ENCODE measurements around the gene ELP5. TPM values are rescaled to one million over a fixed set of nuclear protein-coding genes. Genes with fewer than 3 reads are reported as not detected.
A peak's percentile ranks its signal among the peaks of the same experiment; 100 is the strongest.

The ELP5 gene
- total RNA-seq, 4 donors from 2014 or later = 13.3 to 52.7 (median 26.7) TPM

DNA sequence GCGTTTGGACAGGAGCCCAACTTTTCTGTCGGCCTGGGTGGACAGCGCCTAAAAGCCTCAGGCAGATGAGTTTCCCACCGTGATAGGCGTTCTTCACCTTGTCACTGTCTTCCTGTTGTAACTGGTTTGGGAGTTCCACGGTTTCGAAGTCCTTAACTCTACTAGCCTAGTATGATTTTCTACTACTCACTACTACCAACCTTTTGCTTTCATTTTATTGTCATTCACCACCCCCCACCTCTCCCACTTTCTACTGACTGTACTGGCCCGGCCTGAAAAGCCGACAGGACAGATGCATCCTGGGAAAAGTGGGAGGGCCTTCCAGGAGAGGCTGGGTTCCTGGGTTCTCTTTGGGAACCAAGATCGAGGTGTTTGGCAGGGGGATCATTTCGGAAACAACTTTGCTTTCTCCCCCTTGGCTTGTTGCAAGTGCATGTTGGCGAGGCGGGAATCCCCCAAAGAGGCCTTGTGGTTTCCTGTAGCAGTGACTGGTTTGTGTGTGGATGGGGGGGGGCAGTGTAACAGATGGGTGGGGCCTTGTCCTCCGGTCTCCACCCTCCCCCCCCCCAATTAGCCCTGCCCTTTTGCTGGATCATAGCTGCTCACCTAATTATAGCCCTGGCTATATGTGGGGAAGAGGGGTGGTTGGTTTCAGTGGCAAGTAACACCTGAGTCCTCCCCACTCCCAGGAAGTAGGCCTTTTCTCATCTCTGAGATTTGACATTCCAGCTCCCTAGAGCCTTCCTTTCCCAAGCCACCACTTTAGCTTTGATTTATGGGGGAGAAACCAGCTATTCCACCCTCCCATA, 56.8 kb downstream of the ELP5 start:
- Histone ChIP-seq H3K27me3 (no peaks in the 10 kb centered on the region), H3K9me3 (no peaks in the 10 kb centered on the region), H3K27ac (peak overlapping the region; percentile 93 to 99 (median 98)), H3K4me1 (peaks cover 43 to 44% of the 10 kb centered on the region in 2 donors), H3K4me3 (peak overlapping the region; percentile 79 to 98 (median 84)), H3K36me3 (peaks cover 4 to 43% of the 10 kb centered on the region in 2 donors)
- intact Hi-C loops (cut with DNase I; ENCODE audit: low total_unique reads) (loop anchor here (5.0 to 10.0 kb wide), 2 partner anchors 37 to 536 kb away; no protein-coding TSS in a partner anchor), in situ Hi-C loops (cut with MboI; ENCODE audit: low sequenced_read_pairs in 4 of 4) (loop anchor here in 1 of 4 donors (10.0 kb wide), 1 partner anchor 54 kb away; the partner anchor contains the start of genes CTDNEP1 and ELP5)
- ATAC-seq (peak; percentile 53 to 56), DNase-seq (peak; percentile 79 to 86)
- peak; percentile 60 to 61 for TF ChIP-seq POLR2A (IDR thresholded peaks at IDR 0.05)
- TF ChIP-seq, protein P1, sequence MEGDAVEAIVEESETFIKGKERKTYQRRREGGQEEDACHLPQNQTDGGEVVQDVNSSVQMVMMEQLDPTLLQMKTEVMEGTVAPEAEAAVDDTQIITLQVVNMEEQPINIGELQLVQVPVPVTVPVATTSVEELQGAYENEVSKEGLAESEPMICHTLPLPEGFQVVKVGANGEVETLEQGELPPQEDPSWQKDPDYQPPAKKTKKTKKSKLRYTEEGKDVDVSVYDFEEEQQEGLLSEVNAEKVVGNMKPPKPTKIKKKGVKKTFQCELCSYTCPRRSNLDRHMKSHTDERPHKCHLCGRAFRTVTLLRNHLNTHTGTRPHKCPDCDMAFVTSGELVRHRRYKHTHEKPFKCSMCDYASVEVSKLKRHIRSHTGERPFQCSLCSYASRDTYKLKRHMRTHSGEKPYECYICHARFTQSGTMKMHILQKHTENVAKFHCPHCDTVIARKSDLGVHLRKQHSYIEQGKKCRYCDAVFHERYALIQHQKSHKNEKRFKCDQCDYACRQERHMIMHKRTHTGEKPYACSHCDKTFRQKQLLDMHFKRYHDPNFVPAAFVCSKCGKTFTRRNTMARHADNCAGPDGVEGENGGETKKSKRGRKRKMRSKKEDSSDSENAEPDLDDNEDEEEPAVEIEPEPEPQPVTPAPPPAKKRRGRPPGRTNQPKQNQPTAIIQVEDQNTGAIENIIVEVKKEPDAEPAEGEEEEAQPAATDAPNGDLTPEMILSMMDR (IDR thresholded peaks at IDR 0.05 in 4 of 5, conservative IDR thresholded peaks at IDR 0.05 in 1 of 5) = no peak

MicroRNAs within 50 kb of the gene (microRNA counts, 767-probe panel; counts per million panel counts)
- microRNA hsa-miR-324-3p (356 to 448 counts per million in 2 donors), microRNA hsa-miR-324-5p (356 to 448 counts per million in 2 donors)

Small RNAs within 50 kb of the gene (microRNA-seq; reads per million reads assigned to microRNA genes)
- 318 to 364 reads per million in 2 donors for gene MIR324 (ENCODE audit: borderline replicate concordance in 2 of 2)

Other genes with a start within 250 kb of the ELP5 start
- gene RNASEK, start 239.6 kb upstream of the ELP5 start, total RNA-seq = 100 to 1,000 TPM; 181 to 201 (median 190) TPM
- 1 to 10 TPM; 1.2 to 3.9 (median 2.1) TPM for gene BCL6B, start 229.2 kb upstream of the ELP5 start, total RNA-seq
- gene SLC16A13, start 216.2 kb upstream of the ELP5 start, total RNA-seq = under 1 TPM in 2 of 4 donors, not detected in 2; 0.36 to 0.49 TPM
- gene SLC16A11, start 208.1 kb upstream of the ELP5 start, total RNA-seq = under 1 TPM in 2 of 4 donors, not detected in 2; 0.31 to 0.78 TPM
- 1 to 10 TPM in 3 of 4 donors, not detected in 1; 1.3 to 2.8 (median 2.3) TPM for gene CLEC10A, start 172.0 kb upstream of the ELP5 start, total RNA-seq
- 1 to 10 TPM in 2 of 4 donors, not detected in 2; 1.6 to 2.2 TPM for gene ASGR2, start 137.4 kb upstream of the ELP5 start, total RNA-seq
- gene ASGR1, start 72.8 kb upstream of the ELP5 start, total RNA-seq = 1 to 10 TPM in 1 of 4 donors, under 1 TPM in 1, not detected in 2; 0.81 to 1.8 TPM
- gene DLG4, start 32.4 kb upstream of the ELP5 start, total RNA-seq = 1 to 10 TPM; 3.5 to 6.7 (median 5.3) TPM
- gene ACADVL, start 32.3 kb upstream of the ELP5 start, total RNA-seq = 1,000 to 10,000 TPM in 3 of 4 donors, 100 to 1,000 TPM in 1; 771 to 1,217 (median 1,086) TPM
- gene DVL2, start 17.7 kb upstream of the ELP5 start, total RNA-seq = 10 to 100 TPM; 15.5 to 22.6 (median 20.5) TPM
- 10 to 100 TPM; 16.9 to 31.8 (median 24.1) TPM for gene PHF23, start 12.8 kb upstream of the ELP5 start, total RNA-seq
- 100 to 1,000 TPM; 207 to 626 (median 258) TPM for gene GABARAP, start 9.8 kb upstream of the ELP5 start, total RNA-seq
- 100 to 1,000 TPM in 3 of 4 donors, 10 to 100 TPM in 1; 71.5 to 150 (median 111) TPM for gene CTDNEP1, start 481 bp upstream of the ELP5 start, total RNA-seq
- 1 to 10 TPM in 1 of 4 donors, under 1 TPM in 1, not detected in 2; 0.46 to 5.1 TPM for gene CLDN7, start 10.3 kb downstream of the ELP5 start, total RNA-seq
- 100 to 1,000 TPM; 148 to 310 (median 227) TPM for gene SLC2A4, start 29.5 kb downstream of the ELP5 start, total RNA-seq
- gene YBX2, start 42.4 kb downstream of the ELP5 start, total RNA-seq = 1 to 10 TPM in 1 of 4 donors, under 1 TPM in 2, not detected in 1; 0.42 to 2.2 (median 0.46) TPM
- gene EIF5A, start 55.4 kb downstream of the ELP5 start, total RNA-seq = 100 to 1,000 TPM; 115 to 384 (median 273) TPM
- 100 to 1,000 TPM; 135 to 240 (median 169) TPM for gene GPS2, start 63.1 kb downstream of the ELP5 start, total RNA-seq
- 10 to 100 TPM; 21.8 to 26.7 (median 23.5) TPM for gene NEURL4, start 77.1 kb downstream of the ELP5 start, total RNA-seq
- gene ACAP1, start 84.3 kb downstream of the ELP5 start, total RNA-seq = 10 to 100 TPM in 1 of 4 donors, 1 to 10 TPM in 1, under 1 TPM in 2; 0.22 to 16.3 (median 1.7) TPM
- 1 to 10 TPM; 3.6 to 7.0 (median 4.6) TPM for gene KCTD11, start 99.9 kb downstream of the ELP5 start, total RNA-seq
- not detected for gene TMEM95, start 102.9 kb downstream of the ELP5 start, total RNA-seq
- gene TNK1, start 128.9 kb downstream of the ELP5 start, total RNA-seq = 1 to 10 TPM in 1 of 4 donors, under 1 TPM in 1, not detected in 2; 0.13 to 2.2 TPM
- 10 to 100 TPM in 3 of 4 donors, 1 to 10 TPM in 1; 8.9 to 20.3 (median 14.4) TPM for gene PLSCR3, start 142.3 kb downstream of the ELP5 start, total RNA-seq
- 10 to 100 TPM; 28.9 to 65.6 (median 50.2) TPM for gene TMEM256, start 151.9 kb downstream of the ELP5 start, total RNA-seq
- 1 to 10 TPM; 4.2 to 6.6 (median 4.4) TPM for gene NLGN2, start 155.6 kb downstream of the ELP5 start, total RNA-seq
- gene SPEM1, start 168.1 kb downstream of the ELP5 start, total RNA-seq = not detected
- not detected for gene SPEM2, start 173.4 kb downstream of the ELP5 start, total RNA-seq
- not detected for gene SPEM3, start 176.6 kb downstream of the ELP5 start, total RNA-seq
- 1 to 10 TPM in 3 of 4 donors, under 1 TPM in 1; 0.92 to 3.9 (median 2.3) TPM for gene TMEM102, start 183.2 kb downstream of the ELP5 start, total RNA-seq
- gene FGF11, start 187.3 kb downstream of the ELP5 start, total RNA-seq = 1 to 10 TPM; 1.2 to 7.4 (median 4.1) TPM
- 100 to 1,000 TPM in 2 of 4 donors, 10 to 100 TPM in 2; 82.3 to 202 (median 101) TPM for gene CHRNB1, start 192.8 kb downstream of the ELP5 start, total RNA-seq
- 10 to 100 TPM; 24.2 to 43.1 (median 31.2) TPM for gene ZBTB4, start 227.4 kb downstream of the ELP5 start, total RNA-seq
- gene SLC35G6, start 229.2 kb downstream of the ELP5 start, total RNA-seq = not detected
- 10 to 100 TPM; 20.3 to 56.9 (median 39.3) TPM for gene POLR2A, start 232.2 kb downstream of the ELP5 start, total RNA-seq

Data from gastrocnemius medialis (tissue), 4 donors.